IgD-negative memory B cell (primary cell): ENCODE measurements around the gene PLCH1. TPM values are rescaled to one million over a fixed set of nuclear protein-coding genes. Genes with fewer than 3 reads are reported as not detected.
A peak's percentile ranks its signal among the peaks of the same experiment; 100 is the strongest.

Experiments used
- H3K27ac Mint-ChIP-seq, 3 donors: one replicate each; pipeline ENCODE4 v1.8.0; 2020 to 2022; ENCODE audit warnings: mild to moderate bottlenecking in 3 of 3, mixed read lengths in 3 of 3, moderate library complexity in 1 of 3
- H3K27me3 Mint-ChIP-seq: one replicate; pipeline ENCODE4 v1.8.0; 2021; ENCODE audit warnings: mixed read lengths
- H3K36me3 Mint-ChIP-seq: one replicate; pipeline ENCODE4 v1.8.0; 2020; ENCODE audit warnings: mild to moderate bottlenecking, mixed read lengths
- H3K4me1 Mint-ChIP-seq, 3 donors: one replicate each; pipeline ENCODE4 v1.8.0; 2020 to 2022; ENCODE audit warnings: mixed read lengths in 3 of 3, mild to moderate bottlenecking in 1 of 3
- H3K4me3 Mint-ChIP-seq, 4 donors: one replicate each; pipeline ENCODE4 v1.8.0; 2020 to 2022; ENCODE audit warnings: mild to moderate bottlenecking in 4 of 4, mixed read lengths in 4 of 4, moderate library complexity in 3 of 4
- H3K9me3 Mint-ChIP-seq, 3 donors: one replicate each; pipeline ENCODE4 v1.8.0; 2020 to 2021; ENCODE audit warnings: mixed read lengths in 3 of 3, mild to moderate bottlenecking in 1 of 3
- polyA plus RNA-seq: library from polyadenylated mRNA; unstranded; fragments of 300-500 nt; fragmentation: Illumina TruSeq; gene quantifications from one replicate; pipeline ENCODE4 v1.2.3, GENCODE V29; 2021

The PLCH1 gene, protein sequence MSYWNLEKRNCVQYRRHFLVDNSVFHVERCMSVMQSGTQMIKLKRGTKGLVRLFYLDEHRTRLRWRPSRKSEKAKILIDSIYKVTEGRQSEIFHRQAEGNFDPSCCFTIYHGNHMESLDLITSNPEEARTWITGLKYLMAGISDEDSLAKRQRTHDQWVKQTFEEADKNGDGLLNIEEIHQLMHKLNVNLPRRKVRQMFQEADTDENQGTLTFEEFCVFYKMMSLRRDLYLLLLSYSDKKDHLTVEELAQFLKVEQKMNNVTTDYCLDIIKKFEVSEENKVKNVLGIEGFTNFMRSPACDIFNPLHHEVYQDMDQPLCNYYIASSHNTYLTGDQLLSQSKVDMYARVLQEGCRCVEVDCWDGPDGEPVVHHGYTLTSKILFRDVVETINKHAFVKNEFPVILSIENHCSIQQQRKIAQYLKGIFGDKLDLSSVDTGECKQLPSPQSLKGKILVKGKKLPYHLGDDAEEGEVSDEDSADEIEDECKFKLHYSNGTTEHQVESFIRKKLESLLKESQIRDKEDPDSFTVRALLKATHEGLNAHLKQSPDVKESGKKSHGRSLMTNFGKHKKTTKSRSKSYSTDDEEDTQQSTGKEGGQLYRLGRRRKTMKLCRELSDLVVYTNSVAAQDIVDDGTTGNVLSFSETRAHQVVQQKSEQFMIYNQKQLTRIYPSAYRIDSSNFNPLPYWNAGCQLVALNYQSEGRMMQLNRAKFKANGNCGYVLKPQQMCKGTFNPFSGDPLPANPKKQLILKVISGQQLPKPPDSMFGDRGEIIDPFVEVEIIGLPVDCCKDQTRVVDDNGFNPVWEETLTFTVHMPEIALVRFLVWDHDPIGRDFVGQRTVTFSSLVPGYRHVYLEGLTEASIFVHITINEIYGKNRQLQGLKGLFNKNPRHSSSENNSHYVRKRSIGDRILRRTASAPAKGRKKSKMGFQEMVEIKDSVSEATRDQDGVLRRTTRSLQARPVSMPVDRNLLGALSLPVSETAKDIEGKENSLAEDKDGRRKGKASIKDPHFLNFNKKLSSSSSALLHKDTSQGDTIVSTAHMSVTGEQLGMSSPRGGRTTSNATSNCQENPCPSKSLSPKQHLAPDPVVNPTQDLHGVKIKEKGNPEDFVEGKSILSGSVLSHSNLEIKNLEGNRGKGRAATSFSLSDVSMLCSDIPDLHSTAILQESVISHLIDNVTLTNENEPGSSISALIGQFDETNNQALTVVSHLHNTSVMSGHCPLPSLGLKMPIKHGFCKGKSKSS (N-terminal part only)
- not detected for polyA plus RNA-seq

DNA sequence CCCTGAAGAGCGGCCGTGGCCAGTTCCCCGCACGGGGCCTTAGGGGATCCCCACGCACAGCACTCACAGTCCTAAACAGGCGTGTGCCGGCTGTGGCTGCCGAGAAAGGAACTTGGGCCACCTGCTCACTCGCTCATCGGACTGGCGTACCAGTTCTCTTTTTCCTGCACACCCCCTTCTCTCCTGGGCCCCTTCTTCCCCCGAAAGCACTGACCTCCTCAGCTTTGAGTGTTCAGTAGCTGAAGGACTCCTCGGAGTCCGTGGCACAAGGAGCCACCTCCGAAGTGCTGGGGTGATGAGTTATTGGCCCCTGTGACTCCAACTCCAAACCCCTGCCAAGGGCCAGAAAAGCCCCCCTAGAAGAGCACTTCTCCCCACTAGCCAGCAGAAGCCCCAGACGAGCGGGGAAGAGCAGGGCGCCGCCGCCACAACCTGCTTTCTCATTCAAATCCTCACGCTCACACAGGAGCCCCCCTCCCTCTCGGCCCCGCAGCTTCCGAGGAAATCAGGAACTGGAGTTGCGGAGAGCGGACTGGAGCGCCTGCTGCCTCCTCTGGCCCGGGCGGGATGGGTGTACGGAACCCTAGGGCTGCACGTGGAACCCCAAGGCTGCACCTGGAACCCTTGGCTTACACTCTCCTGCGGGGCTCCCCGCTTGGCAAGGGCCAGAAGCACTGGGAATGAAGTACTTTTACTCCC, at the start of gene PLCH1:
Gene PLCH1 (minus strand): TSS at position 446 of the 699 bp plus-strand sequence. CDS start 40,847 bp downstream, outside the sequence.
- H3K9me3 Mint-ChIP-seq: peaks cover 0 to 2% (median 0%) of the 10 kb centered on the region in 3 donors
- H3K27ac Mint-ChIP-seq: peak within 1 kb of the TSS in 1 of 3 donors; percentile 65
- peaks cover 29% of the 10 kb centered on the region for H3K27me3 Mint-ChIP-seq
- H3K4me3 Mint-ChIP-seq: peak within 1 kb of the TSS; percentile 89 to 97 (median 96)
- no peaks in the 10 kb centered on the region for H3K36me3 Mint-ChIP-seq
- peaks cover 8 to 26% (median 18%) of the 10 kb centered on the region in 3 donors for H3K4me1 Mint-ChIP-seq

DNA sequence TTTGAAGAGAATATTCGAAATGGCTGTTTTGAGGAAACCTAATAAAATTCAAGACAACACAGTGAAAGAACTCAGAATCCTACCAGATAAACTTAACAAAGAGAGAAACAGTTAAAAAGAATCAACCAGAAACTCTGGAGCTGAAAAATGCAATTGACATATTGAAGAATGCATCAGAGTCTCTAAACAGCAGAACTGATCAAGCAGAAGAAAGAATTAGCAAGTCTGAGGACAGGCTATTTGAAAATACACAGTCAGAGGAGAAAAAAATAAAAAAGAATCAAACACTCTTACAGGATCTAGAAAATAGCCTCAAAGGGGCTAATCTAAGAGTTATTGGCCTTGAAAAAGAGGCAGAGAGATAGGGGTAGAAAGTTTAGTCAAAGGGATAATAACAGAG, 47.7 kb upstream of the PLCH1 start:
- H3K4me1 Mint-ChIP-seq: peaks cover 0 to 4% (median 0%) of the 10 kb centered on the region in 3 donors
- H3K36me3 Mint-ChIP-seq: peaks cover 12% of the 10 kb centered on the region
- H3K27ac Mint-ChIP-seq: no peak overlapping the region
- peaks cover 0 to 7% (median 0%) of the 10 kb centered on the region in 3 donors for H3K9me3 Mint-ChIP-seq
- no peaks in the 10 kb centered on the region for H3K27me3 Mint-ChIP-seq
- H3K4me3 Mint-ChIP-seq: no peak overlapping the region

DNA sequence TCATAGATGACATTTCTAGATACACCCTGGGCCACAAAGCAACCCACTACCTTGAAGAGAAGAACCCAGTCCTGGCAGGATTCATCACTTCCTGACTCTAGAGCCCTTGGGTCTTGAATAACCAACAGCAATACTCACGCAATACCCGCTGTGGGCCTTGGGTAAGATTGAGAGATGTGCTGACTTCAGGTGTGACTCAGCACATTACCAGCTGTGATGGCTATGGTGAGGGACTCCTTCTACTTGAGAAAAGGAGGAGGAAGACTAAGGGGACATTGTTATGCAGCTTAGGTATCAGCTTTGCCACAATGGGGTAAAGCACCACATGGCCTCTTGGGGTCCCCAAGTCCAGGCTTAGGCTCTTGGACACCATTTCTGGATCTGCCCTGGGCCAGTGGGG, 46.3 kb upstream of the PLCH1 start:
- Mint-ChIP-seq H3K27ac (no peak overlapping the region), H3K4me3 (no peak overlapping the region), H3K27me3 (no peaks in the 10 kb centered on the region), H3K36me3 (peaks cover 13% of the 10 kb centered on the region), H3K9me3 (peaks cover 0 to 7% (median 0%) of the 10 kb centered on the region in 3 donors), H3K4me1 (peaks cover 0 to 4% (median 0%) of the 10 kb centered on the region in 3 donors)

DNA sequence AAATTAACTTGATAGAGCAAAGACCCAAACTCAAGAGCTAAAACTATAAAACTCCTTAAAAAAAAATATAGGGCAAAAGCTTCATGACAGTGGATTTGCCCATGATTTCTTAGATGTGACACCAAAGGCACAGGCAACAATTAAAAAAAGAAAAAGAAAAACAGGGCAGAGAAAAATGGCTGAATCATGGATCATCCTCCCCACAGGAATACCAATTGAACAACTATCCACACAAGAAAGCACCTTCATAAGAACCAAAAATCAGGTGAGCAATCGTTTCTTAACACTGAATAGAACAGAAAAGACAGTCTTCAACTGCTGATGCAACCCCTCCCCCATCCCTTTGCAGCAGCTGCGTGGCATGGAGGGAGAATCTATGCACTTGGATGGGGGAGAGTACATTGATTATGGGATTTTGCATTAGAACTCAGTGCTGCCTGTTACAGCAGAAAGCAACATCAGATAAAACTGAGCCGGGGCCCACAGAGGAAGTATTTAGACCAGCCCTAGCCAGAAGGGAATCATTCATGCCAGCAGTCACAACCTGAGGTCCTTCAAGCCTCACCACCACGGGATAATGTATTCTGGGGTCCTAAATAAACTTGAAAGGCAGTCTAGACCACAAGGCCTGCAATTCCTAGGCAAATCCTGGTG, 45.5 kb upstream of the PLCH1 start:
- H3K27me3 Mint-ChIP-seq: no peaks in the 10 kb centered on the region
- peaks cover 0 to 8% (median 0%) of the 10 kb centered on the region in 3 donors for H3K4me1 Mint-ChIP-seq
- no peak overlapping the region for H3K4me3 Mint-ChIP-seq
- H3K27ac Mint-ChIP-seq: peak overlapping the region in 1 of 3 donors; percentile 36
- H3K9me3 Mint-ChIP-seq: peaks cover 0 to 7% (median 0%) of the 10 kb centered on the region in 3 donors
- peaks cover 13% of the 10 kb centered on the region for H3K36me3 Mint-ChIP-seq

DNA sequence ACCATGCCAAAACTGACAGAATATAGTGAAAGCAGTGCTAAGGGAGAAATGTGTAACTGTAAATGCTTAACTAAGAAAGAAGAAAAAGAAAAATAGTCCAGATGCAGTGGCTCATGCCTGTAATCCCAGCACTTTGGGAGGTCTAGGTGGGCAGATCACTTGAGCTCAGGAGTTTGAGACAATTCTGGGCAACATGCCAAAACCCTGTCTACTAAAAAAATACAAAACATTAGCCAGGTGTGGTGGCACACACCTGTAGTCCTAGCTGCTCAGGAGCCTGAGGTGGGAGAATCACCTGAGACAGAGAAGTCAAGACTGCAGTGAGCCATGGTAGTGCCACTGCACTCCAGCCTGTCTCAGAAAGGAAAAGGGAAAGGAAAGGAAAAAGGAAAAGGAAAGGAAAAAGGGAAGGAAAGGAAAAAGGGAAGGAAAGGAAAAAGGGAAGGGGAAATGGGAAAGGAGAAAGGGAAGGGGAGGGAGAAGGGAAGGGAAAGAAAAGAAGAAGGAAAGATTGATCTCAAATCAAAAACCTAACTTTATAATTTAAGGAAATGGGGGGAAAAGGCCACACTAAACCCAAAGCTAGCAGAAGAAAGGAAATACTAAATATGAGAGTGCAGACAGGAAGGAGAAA, 40.9 kb upstream of the PLCH1 start:
- Mint-ChIP-seq H3K4me3 (no peak overlapping the region), H3K4me1 (peaks cover 0 to 8% (median 0%) of the 10 kb centered on the region in 3 donors), H3K36me3 (peaks cover 6% of the 10 kb centered on the region), H3K27ac (no peak overlapping the region), H3K27me3 (no peaks in the 10 kb centered on the region), H3K9me3 (peaks cover 0 to 9% (median 6%) of the 10 kb centered on the region in 3 donors)

DNA sequence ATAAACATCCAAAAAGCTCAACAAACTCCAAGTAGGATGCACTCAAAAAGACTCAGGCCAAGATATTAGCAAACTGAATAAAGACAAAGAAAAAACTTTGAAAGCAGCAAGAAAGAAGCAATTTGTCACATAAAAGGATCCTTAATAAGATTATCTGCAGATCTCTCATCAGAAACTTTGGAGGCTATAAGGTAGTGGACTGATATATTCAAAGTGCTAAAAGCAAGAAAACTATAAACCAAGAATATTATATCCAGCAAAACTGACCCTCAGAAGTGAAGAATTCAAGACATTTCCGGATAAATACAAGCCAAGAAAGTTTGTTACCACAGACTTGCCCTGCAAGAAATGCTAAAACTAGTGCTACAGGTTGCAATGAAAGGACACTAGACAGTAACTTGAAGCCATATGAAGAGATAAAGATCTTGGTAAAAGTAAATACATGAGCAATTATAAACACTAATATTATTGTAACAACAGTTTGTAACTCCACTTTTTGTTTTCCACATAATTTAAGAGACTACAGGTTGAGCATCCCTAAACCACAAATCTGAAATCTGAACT, 37.6 kb upstream of the PLCH1 start:
- Mint-ChIP-seq H3K4me3 (no peak overlapping the region), H3K9me3 (peaks cover 3 to 10% (median 9%) of the 10 kb centered on the region in 3 donors), H3K27me3 (no peaks in the 10 kb centered on the region), H3K27ac (no peak overlapping the region), H3K36me3 (peaks cover 13% of the 10 kb centered on the region), H3K4me1 (peaks cover 0 to 8% (median 0%) of the 10 kb centered on the region in 3 donors)

DNA sequence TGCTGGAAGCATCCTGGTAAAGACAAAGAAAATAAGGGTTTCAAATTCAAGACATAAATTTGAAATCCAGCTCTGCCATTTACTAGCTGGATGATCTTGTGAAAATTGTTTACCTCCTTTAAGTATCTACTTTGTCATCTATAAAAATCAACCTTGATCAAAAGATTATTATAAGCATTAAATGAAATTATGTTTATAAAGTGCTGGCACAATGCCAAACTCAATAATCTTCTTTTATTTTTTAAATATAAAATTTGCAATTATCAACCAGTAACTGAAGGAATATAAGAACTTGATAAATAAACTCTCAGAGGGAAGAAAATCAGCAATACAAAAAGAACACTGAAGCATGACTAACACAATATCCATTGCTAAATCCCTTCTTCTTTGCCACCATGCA, 35.4 kb upstream of the PLCH1 start:
- no peak overlapping the region for H3K27ac Mint-ChIP-seq
- peaks cover 3 to 10% (median 9%) of the 10 kb centered on the region in 3 donors for H3K9me3 Mint-ChIP-seq
- H3K4me3 Mint-ChIP-seq: no peak overlapping the region
- peaks cover 10% of the 10 kb centered on the region for H3K36me3 Mint-ChIP-seq
- no peaks in the 10 kb centered on the region for H3K27me3 Mint-ChIP-seq
- H3K4me1 Mint-ChIP-seq: no peaks in the 10 kb centered on the region

DNA sequence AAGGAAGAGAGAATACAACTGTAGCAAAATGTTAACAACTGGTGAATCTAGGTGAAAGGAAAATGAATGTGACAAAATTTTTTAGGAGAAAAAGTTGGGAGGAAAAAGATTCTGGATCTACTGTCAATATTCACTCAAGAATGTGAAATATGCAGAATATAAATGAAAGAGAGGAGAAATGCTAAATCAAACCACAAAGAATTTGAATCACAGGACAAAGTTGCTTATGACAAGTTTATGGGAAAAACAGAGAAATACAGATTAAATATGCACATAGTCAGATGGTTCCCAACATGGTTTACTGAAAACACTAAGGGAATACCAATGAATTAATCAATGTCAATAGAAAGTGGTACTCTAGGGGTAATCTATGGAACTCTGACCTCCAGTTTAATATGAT, 33.6 kb upstream of the PLCH1 start:
- Mint-ChIP-seq H3K36me3 (peaks cover 14% of the 10 kb centered on the region), H3K9me3 (peaks cover 3 to 10% (median 9%) of the 10 kb centered on the region in 3 donors), H3K27me3 (no peaks in the 10 kb centered on the region), H3K4me1 (no peaks in the 10 kb centered on the region), H3K27ac (no peak overlapping the region), H3K4me3 (no peak overlapping the region)

DNA sequence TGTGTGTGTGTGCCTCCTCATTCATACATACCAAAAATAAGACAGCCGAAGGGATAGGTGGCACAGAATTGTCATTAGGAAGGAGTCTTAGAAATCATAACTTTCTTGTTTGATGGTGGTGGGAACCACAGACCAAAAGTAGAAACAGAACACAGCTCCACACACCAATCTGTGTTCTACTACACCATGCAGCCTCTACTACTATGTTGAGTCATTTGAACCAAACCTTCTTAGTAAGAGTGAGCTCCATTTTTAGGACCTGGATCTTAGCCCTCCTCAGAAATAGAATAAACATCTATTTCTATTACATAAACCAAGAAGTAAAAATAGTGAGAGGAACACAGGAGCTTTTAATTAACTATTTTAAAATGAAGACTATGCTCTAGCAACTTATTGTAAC, 27.9 kb upstream of the PLCH1 start:
- H3K4me3 Mint-ChIP-seq: no peak overlapping the region
- H3K27ac Mint-ChIP-seq: no peak overlapping the region
- H3K9me3 Mint-ChIP-seq: peaks cover 1 to 4% (median 4%) of the 10 kb centered on the region in 3 donors
- no peaks in the 10 kb centered on the region for H3K27me3 Mint-ChIP-seq
- H3K4me1 Mint-ChIP-seq: no peaks in the 10 kb centered on the region
- peaks cover 8% of the 10 kb centered on the region for H3K36me3 Mint-ChIP-seq

DNA sequence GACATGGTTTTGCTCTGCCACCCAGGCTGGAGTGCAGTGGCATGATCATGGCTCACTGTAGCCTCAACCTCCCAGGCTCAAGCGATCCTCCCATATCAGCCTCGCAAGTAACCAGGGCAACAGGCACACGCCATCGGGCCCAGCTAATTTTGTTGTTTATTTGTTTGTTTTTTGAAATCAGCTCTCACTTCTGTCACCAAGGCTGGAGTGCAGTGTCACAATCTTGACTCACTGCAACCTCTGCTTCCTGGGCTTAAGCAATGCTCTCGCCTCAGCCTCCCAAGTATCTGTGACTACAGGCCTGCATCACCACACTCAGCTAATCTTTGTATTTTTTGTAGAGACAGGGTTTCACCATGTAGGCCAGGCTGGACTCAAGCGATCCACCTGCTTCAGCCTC, 26.3 kb upstream of the PLCH1 start:
- Mint-ChIP-seq H3K9me3 (peaks cover 1 to 4% (median 4%) of the 10 kb centered on the region in 3 donors), H3K4me3 (no peak overlapping the region), H3K36me3 (peaks cover 8% of the 10 kb centered on the region), H3K27ac (no peak overlapping the region), H3K27me3 (no peaks in the 10 kb centered on the region), H3K4me1 (no peaks in the 10 kb centered on the region)

DNA sequence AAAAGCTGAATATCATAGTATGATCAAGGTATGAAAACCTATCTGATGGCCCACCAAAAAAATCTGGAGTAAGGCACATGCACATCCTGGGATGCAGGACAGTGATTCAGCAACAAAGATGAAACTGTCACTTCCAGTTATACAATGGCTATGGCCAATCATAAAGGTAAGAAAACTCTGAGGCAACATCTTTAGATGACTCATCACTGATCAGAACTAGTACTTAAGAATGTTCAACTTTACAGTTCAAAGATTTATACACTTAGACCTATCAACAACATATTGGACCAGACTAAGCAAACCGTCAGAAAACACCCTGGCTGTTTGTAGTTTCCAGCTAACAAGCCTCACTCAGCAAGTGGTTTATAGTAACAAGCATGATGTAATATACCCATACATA, 21.3 kb upstream of the PLCH1 start:
- peaks cover 1 to 4% (median 4%) of the 10 kb centered on the region in 3 donors for H3K9me3 Mint-ChIP-seq
- peaks cover 8% of the 10 kb centered on the region for H3K36me3 Mint-ChIP-seq
- H3K27me3 Mint-ChIP-seq: no peaks in the 10 kb centered on the region
- no peaks in the 10 kb centered on the region for H3K4me1 Mint-ChIP-seq
- no peak overlapping the region for H3K4me3 Mint-ChIP-seq
- H3K27ac Mint-ChIP-seq: no peak overlapping the region

DNA sequence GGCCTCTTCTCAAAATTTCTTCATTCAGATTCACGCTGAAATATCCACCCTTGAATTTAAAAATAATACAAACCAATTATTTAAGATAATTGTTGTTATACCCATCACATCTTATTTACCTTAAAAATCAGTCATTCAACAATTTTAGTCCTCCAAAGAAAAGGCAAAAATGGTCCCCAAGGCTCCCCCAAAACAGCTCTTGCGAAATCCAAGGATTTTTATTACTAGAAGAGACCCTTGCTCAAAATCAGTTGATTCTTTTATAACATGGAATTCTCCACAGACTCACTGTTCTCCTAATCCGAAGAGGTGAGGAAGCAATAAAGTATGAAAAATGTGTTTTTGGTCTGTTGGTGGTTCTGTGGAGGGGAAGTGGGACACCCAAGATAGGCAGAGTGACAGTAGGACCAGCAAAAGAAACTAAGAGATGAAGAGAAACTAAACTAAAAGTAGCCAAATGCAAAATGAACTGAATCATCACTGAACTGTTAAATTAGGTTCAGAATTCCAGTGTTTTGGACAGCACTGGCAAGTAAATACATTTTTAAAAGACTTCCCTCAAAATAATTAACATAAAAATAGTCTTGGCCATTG, 19.1 kb upstream of the PLCH1 start:
- Mint-ChIP-seq H3K27ac (no peak overlapping the region), H3K36me3 (peaks cover 8% of the 10 kb centered on the region), H3K4me1 (no peaks in the 10 kb centered on the region), H3K4me3 (no peak overlapping the region), H3K9me3 (no peaks in the 10 kb centered on the region), H3K27me3 (no peaks in the 10 kb centered on the region)

DNA sequence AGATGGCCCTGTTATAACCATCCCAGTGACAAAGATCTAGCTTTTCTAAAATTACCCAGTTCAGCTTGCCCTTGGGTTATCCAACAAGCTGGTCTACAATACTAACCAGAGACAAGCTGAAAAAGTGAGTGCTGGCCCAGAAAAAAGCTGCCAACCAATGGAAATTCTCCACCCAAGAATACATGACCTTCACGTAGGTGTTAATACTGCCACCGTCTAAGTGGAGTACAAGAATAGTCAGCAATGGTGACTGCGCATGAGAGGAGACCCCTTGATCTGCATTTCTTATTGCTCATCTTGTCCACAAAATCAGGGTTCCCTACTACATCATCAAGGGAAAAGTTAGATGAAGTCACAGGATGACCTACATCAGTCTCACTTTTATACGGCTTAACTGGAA, 15.8 kb upstream of the PLCH1 start:
- H3K36me3 Mint-ChIP-seq: peaks cover 12% of the 10 kb centered on the region
- no peak overlapping the region for H3K4me3 Mint-ChIP-seq
- no peak overlapping the region for H3K27ac Mint-ChIP-seq
- H3K9me3 Mint-ChIP-seq: no peaks in the 10 kb centered on the region
- no peaks in the 10 kb centered on the region for H3K27me3 Mint-ChIP-seq
- no peaks in the 10 kb centered on the region for H3K4me1 Mint-ChIP-seq
